Endometrial microvascular endothelial cells (primary cell): Measurements from ENCODE around the gene ADK. TPM values are rescaled to one million over a fixed set of nuclear protein-coding genes. Genes with fewer than 3 reads are reported as not detected.

ENCODE experiments used
- in situ Hi-C: cut with HindIII; loops from 2 replicates; pipeline ENCODE4 v1.10.0; 2017; ENCODE audit warnings: low sequenced_read_pairs, low pct_unique_long_range_greater_than_20kb; ENCODE audit errors: inconsistent ontology term
- total RNA-seq: library from RNA; depleted of rRNA; stranded (reverse); fragments of >200 nt; gene quantifications from one replicate; pipeline ENCODE4 v1.2.3, GENCODE V29; 2015; ENCODE audit errors: inconsistent ontology term

Gene ADK
- total RNA-seq, 1 donor from 2014 or later, result 67.6 TPM

DNA sequence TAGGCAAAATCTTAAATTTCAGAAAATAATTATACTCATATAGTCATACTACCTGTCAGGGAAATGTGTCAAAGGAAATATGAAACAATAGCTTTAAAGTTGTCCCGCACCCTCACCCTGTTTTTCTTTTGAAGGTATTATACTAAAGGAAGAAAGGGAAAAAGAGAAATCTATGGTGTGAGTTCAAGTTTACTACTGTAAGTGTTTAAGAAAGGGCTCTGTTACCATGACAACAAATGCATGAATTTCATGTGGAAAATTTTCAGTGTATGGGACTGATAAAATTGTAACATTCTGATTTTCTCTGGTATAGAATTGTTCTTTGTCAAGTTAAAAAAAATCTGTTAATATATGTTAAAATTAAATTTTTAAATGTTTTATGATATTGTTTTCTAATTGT lies 229.8 kb downstream of the ADK start:
- in situ Hi-C loops, result no loop called here

DNA sequence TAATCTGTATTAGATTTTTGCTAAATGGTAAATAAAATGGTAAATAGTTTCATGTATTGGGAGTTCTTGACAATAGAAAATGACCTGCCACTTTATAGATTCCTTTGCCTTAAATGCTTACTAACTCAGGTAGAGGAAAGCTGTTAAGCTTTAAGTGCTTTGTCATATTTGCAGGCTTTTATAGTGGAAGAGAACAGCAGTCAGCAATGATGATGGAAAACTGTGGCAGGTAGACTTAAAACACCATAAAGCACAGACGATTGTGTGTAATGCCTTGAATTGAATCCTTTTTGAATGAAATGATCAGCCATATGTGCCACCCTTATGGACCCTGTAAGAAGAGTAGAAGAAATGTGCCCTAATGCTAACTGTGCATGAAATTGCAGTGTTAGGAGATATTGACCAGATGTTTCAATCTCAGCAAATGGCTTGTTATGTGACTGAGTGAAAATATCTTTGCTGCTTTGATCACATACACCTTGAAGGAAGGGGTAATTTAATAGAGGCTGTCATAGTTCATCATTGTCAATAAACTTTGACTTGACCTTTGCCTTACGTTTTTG lies 230.4 kb downstream of the ADK start:
- in situ Hi-C loops, result no loop called here

GRCh38 chr10:74382663-74383062 lies 231.6 kb downstream of the ADK start:
- in situ Hi-C loops, result no loop called here

GRCh38 chr10:74383642-74384041 lies 232.6 kb downstream of the ADK start:
- in situ Hi-C loops, result no loop called here

GRCh38 chr10:74384615-74385183 lies 233.7 kb downstream of the ADK start:
- in situ Hi-C loops, result no loop called here

DNA sequence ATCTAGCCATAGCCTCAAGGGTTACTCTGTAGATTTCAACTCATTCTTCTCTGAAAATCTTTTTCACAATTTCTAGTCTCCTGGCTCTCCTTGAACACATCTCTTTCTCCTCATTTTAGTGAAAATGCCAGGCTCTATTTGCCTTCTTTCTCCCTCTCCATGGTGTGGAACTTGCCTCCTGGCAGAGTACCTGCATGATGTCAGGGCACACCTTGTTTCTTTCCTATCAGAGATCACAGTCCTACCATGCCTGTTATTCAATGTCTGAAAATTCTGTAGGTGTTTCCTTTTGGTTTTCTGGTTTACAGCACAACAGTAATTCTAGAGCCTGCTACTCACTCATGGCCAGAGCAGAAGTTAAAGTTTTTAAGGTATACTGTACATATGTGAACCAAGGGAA lies 237.8 kb downstream of the ADK start:
- in situ Hi-C loops, result no loop called here

DNA sequence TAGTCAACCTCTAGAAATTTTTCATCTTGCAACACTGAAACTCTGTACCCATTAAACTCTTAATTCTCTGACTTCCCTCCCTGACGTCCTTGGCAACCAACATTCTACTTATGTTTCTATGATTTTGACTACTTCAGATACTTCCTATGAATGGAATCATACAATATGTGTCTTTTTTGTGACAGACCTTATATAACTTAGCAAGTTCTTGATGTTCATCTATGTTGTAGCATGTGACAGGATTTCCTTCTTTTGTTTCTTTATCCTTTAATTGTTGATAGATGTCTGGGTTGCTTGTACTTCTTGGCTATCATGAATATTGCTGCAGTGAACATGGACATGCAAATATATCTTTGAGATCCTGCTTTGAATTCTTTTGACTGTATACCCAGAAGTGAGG lies 240.8 kb downstream of the ADK start:
- in situ Hi-C loops, result no loop called here

GRCh38 chr10:74394416-74394969 lies 243.5 kb downstream of the ADK start:
- in situ Hi-C loops, result no loop called here

DNA sequence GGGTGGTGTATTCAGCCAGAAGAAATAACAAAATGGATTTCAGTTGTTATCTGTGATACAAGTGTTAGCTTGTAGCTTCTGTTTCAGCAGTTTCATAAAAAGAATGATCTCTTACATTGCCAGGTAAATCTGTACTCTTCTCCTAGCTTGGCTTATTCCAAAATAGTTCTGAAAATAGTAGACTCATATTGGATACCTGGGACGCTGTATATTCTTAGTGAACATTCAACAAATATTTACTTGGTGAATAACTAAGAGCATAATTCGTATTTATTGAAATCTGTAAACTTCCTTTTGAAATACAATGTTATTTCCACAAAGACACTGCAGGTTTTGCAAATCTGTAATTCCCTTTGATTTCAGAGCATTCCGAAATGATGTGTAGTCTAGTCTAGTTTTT lies 249.2 kb downstream of the ADK start:
- in situ Hi-C loops, result no loop called here

DNA sequence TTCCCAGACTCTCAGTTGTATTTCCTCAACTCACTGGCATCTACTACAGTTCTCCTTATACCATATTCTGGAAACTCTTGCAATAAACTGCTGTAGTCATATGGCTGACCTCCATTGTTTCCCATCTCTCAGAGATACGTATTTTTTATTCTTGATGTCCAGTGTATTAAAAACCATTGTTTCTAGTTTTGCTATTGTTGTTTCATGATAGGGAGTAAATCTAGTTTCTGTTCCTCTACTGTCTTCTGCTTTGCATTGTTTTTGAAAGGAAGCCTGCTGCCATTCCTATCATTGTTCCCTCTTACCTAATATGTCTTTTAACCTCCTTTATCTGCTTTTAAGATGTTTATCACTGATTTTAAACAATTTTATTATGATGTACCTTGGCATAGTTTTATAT lies 255.0 kb downstream of the ADK start:
- in situ Hi-C loops, result no loop called here

DNA sequence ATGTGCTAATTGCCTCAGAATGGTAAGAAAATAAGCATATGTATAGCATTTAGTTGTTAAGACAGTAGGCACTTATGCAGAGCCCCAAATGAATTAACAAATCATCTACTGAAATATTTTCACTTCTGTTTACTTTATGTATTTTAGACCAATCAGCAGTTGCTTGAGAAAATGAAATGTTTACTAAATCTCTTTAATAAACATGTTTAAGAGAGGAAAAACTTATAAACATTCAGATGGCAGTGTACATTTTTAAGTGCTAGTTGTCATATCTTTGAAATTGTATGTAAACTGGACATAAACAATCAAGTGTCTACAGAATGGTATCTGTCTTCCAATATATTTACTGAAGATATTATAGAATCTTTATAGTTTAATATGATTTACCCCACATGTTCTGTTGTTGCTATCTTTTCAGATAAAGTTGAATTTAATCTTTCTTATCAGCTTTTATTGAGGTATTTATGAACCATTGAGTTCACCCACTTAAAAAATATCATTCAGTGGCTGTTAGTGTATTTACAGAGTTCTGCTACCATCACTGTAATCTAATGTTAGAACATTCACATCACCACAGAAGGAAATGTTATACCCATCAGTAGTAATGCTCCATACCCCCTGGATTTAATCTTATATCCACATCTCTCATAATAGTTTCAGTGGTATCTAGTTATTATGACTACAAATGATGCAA lies 264.3 kb downstream of the ADK start:
- in situ Hi-C loops, result no loop called here

- in situ Hi-C loops, result no loop called here
Observed at GRCh38 chr10:74417397-74417796, 266.4 kb downstream of the ADK start.

- in situ Hi-C loops, result no loop called here
Observed at GRCh38 chr10:74418285-74418872, 267.4 kb downstream of the ADK start.

DNA sequence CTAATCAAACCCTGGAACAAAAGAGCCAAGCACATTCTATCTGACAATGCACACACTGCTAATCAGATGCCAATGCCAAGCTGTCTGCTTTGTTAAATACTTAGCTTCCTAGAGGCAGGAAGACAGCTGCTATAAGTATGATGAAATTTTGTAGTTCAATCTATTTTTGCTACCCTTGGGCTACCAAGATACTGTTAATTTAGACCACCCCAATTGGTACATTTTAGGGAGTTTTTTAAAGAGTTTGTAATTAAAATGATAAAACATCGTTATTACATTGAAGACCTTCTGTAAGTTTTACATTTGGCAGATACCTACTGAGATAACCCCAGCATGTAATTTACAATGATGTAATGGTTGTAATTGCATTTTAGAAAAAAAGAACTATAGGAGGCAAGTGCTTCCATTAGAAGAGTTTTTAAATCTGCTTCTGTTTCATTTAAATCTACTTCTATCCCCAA lies 268.5 kb downstream of the ADK start:
- in situ Hi-C loops, result no loop called here

DNA sequence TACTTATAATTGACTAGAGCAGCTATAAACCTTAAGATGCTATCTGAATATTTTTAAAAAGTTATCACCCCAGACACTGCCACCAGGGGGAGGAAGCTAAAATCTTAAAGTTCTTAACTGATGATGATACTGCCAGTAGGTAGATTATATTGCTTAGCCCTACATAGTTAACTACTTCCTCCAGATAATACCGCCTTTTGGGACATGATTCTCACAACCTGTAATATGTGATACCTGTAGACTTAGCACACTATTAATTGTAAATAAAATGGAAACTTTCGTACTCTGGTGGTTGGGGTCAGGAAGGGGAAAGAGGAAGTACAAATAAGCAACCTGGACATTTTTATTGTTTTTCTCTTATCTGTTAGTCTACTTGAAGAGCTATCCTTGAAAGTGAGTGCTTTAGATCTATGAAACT lies 268.9 kb downstream of the ADK start:
- in situ Hi-C loops, result no loop called here

GRCh38 chr10:74424565-74424964 lies 273.5 kb downstream of the ADK start:
- in situ Hi-C loops, result no loop called here

GRCh38 chr10:74425456-74426001 lies 274.5 kb downstream of the ADK start:
- in situ Hi-C loops, result no loop called here

DNA sequence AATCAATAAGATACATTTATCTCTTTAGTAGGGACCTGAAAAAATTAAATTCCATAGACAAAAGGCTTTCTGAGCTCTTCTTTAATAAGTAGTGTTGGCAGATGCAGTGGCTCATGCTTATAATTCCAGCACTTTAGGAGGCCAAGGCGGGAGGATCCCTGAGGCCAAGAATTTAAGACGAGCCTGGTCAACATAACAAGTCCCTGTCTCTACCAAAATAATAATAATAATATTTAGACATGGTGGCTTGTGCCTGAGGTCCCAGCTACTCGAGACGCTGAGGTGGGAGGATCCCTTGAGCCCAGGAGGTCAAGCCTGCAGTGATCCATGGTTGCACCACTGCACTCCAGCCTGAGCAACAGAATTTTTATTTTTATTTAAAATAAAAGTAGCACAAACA lies 280.8 kb downstream of the ADK start:
- in situ Hi-C loops, result no loop called here

GRCh38 chr10:74432841-74433594 lies 282.0 kb downstream of the ADK start:
- in situ Hi-C loops, result no loop called here
